Spinal cord (tissue), 10 donors: ENCODE results near the gene ISOC1. TPM values are rescaled to one million over a fixed set of nuclear protein-coding genes. Genes with fewer than 3 reads are reported as not detected.
A peak's percentile ranks its signal among the peaks of the same experiment; 100 is the strongest.

ENCODE experiments used
- DNase-seq, 6 donors: peaks; one replicate each; pipeline versions ENCODE4 v3.0.0 to v3.0.0-alpha.2; 2013 to 2015; ENCODE audit warnings: low spot score in 6 of 6, low read depth in 4 of 6
- H3K27ac ChIP-seq: one replicate; pipeline ENCODE4 v1.5.1; 2013; ENCODE audit warnings: low read depth, low read length, control low read depth
- H3K27me3 ChIP-seq: one replicate; pipeline ENCODE4 v1.6.1; 2013; ENCODE audit warnings: low read length; ENCODE audit not compliant: control insufficient read depth, insufficient read depth
- H3K36me3 ChIP-seq: one replicate; pipeline ENCODE4 v1.6.1; 2013; ENCODE audit warnings: low read length; ENCODE audit not compliant: control insufficient read depth, insufficient read depth
- H3K4me1 ChIP-seq: one replicate; pipeline ENCODE4 v1.6.1; 2013; ENCODE audit warnings: low read length; ENCODE audit not compliant: control insufficient read depth, insufficient read depth
- H3K4me3 ChIP-seq: one replicate; pipeline ENCODE4 v1.5.1; 2013; ENCODE audit warnings: low read depth, low read length, control low read depth
- H3K9me3 ChIP-seq: one replicate; pipeline ENCODE4 v1.6.1; 2013; ENCODE audit warnings: low read length; ENCODE audit not compliant: control insufficient read depth, insufficient read depth
- WGBS: methylation state at CpG from one replicate; pipeline ENCODE4 v1.1.5; 2013; ENCODE audit warnings: missing lambda C conversion rate; ENCODE audit not compliant: insufficient coverage; 5-methylcytosine and 5-hydroxymethylcytosine counted together
- polyA plus RNA-seq, 2 donors: library from polyadenylated mRNA; unstranded; fragments of 120-200 nt; gene quantifications; one replicate each; pipeline ENCODE4 v1.2.1, GENCODE V29; 2013; ENCODE audit not compliant: insufficient read length in 2 of 2
- total RNA-seq, 2 donors: library from RNA; depleted of rRNA in 1 of 2; stranded (reverse); fragments of 120-200 nt in 1 of 2; fragments of >200 nt in 1 of 2; gene quantifications; one replicate each; pipeline versions ENCODE4 v1.2.3 to v1.2.4, GENCODE V29; 2013 to 2014
- donor health status: healthy.

The ISOC1 gene
- total and polyA plus RNA-seq, 4 donors: 17.5 to 55.7 (median 38.4) TPM

DNA sequence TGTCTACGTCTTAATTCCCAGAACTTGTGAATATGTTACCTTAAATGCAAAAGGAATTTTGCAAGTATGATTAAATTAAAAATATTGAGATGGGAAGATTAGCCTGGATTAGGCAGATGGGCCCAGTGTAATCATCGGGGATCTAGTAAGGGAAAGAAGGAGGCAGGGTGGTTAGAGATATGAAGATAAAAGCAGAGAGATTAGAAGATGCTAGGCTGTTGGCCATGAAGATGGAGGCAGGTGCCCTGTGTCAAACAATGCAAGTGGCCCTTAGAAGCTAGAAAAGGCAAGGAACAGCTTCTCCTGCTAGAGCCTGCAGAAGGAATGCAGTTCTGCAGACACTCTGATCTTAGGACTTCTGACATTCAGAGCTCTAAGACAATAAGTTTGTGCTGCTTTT is 28.8 kb upstream of the ISOC1 start:
- WGBS: 97% methylated on average over 2 of the region's 2 CpGs

DNA sequence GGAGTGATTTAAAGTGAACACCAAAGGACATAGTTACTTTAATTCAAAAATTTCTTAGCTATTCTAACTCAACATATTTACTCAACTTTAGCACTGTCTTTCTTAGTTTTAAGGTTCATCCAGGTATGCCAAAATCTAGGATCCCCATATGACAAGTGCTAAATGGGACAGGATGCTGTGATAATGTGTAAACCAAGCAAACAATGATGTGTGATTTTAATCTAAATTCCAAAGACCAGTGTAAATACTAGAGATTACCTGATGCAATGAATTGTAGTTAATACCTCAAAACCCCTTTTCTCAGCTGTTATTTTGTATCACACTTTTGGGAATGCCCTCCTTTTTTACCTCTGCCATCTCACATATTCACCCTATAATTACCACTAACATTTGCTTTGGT is 26.8 kb upstream of the ISOC1 start:
- no peaks in the 10 kb centered on the region for H3K4me1 ChIP-seq
- no peak overlapping the region for H3K4me3 ChIP-seq
- H3K9me3 ChIP-seq: no peaks in the 10 kb centered on the region
- H3K27me3 ChIP-seq: no peaks in the 10 kb centered on the region
- H3K36me3 ChIP-seq: no peaks in the 10 kb centered on the region
- no peak overlapping the region for H3K27ac ChIP-seq
- no peak for DNase-seq

More for the DNA sequence above, 28.8 kb upstream of the ISOC1 start:
- no peak for DNase-seq
- no peaks in the 10 kb centered on the region for H3K27me3 ChIP-seq
- H3K9me3 ChIP-seq: no peaks in the 10 kb centered on the region
- no peak overlapping the region for H3K4me3 ChIP-seq
- H3K27ac ChIP-seq: no peak overlapping the region
- no peaks in the 10 kb centered on the region for H3K4me1 ChIP-seq
- no peaks in the 10 kb centered on the region for H3K36me3 ChIP-seq

DNA sequence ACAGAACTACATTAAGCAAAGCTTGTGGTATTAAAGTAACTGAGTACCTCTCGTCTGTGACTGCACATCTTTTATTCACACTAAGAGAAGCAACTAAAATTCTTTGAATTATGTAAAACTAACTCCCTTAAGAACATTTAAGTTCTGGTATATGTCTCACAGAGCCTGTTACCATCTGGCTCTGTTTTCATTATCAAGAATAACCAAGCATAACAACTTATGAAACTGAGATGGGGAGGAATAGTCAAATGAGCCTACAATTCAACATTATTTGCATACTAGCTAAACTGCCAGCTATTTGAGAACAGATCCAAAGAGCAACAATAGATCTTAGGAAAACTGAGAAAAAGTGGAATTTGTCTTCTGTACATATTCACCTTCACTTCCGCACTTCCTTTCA is 25.3 kb upstream of the ISOC1 start:
- WGBS: no CpG with 5 or more reads among the region's 2 CpGs
- no peak overlapping the region for H3K27ac ChIP-seq
- H3K36me3 ChIP-seq: no peaks in the 10 kb centered on the region
- no peaks in the 10 kb centered on the region for H3K27me3 ChIP-seq
- peak in 2 of 6 donors; percentile 47 to 68 for DNase-seq
- no peaks in the 10 kb centered on the region for H3K4me1 ChIP-seq
- no peaks in the 10 kb centered on the region for H3K9me3 ChIP-seq
- no peak overlapping the region for H3K4me3 ChIP-seq

DNA sequence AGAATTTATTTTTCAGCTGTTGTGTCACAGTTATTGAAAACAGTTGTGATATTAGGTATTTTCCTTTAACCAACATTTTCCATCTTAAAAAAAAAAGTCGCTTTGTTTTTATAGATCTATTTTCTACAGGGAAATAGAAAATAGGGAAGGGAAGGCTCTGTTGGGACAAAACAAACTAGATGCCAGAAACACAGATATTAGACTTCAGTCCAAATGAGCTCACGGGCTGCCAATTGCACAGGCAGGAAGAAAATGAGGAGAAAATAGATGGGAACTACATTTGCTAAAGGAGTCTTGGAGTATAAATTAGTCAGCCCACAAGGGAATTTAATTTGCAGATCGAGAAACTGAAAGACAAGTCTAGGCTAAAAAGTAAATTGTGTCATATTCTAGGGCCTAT is 21.4 kb upstream of the ISOC1 start:
- DNase-seq: peak in 2 of 6 donors; percentile 43 to 56
- Histone ChIP-seq H3K27me3 (no peaks in the 10 kb centered on the region), H3K4me3 (no peak overlapping the region), H3K9me3 (no peaks in the 10 kb centered on the region), H3K27ac (no peak overlapping the region), H3K4me1 (no peaks in the 10 kb centered on the region), H3K36me3 (no peaks in the 10 kb centered on the region)
- 40% methylated on average over 1 of the region's 3 CpGs for WGBS

DNA sequence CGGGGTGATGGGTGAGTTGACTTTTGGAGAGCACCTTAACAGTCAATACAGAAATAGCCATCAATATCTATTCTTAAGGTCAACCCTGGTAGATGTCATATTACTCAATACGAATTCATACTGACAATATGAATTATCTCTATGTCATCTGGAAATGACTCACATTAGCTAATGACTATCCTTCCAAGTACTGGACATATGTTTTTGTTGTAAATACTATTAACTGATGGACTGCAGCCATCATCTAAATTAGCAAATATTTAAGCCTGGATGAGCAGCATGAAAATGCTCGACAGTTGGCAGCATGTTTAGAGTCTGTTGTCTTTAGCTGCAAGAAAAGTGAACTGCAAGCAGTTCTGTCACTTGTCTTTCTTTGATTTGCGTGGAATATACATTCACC is 19.6 kb upstream of the ISOC1 start:
- Histone ChIP-seq H3K4me3 (no peak overlapping the region), H3K27me3 (no peaks in the 10 kb centered on the region), H3K27ac (no peak overlapping the region), H3K9me3 (no peaks in the 10 kb centered on the region), H3K36me3 (no peaks in the 10 kb centered on the region), H3K4me1 (no peaks in the 10 kb centered on the region)
- peak in 1 of 6 donors; percentile 20 for DNase-seq
- no CpG with 5 or more reads among the region's 4 CpGs for WGBS

DNA sequence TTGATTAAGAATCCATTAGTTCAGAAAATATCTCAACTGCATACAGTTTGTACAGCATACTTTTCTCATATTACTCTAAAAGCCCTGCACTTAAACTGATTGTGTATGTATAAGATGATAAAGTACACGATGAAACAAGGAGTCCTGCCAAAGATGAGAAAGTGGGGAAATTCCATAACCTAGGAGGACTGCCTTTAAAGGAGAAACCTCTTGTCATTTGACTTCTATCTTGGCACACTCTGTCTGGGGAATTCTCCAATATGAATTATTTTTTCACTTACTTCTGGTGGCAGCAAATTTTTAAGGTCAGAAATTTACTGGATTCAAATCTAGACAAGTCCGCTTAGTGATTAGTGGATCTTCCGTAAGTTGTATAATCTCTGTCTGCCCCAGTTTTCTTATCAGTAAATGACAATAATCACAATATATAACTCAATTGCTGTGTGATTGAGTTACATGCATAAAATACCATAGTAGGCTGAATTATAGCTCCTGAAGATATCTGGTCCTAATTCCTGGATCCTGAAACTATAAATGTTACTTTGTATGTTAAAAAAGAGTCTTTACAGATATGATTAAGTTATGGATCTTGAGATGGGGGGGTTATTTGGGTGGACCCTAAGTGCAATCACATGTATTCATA is 17.0 kb upstream of the ISOC1 start:
- Histone ChIP-seq H3K4me1 (no peaks in the 10 kb centered on the region), H3K9me3 (no peaks in the 10 kb centered on the region), H3K27me3 (no peaks in the 10 kb centered on the region), H3K4me3 (no peak overlapping the region), H3K36me3 (no peaks in the 10 kb centered on the region), H3K27ac (no peak overlapping the region)
- no peak for DNase-seq
- no CpG with 5 or more reads among the region's 3 CpGs for WGBS

DNA sequence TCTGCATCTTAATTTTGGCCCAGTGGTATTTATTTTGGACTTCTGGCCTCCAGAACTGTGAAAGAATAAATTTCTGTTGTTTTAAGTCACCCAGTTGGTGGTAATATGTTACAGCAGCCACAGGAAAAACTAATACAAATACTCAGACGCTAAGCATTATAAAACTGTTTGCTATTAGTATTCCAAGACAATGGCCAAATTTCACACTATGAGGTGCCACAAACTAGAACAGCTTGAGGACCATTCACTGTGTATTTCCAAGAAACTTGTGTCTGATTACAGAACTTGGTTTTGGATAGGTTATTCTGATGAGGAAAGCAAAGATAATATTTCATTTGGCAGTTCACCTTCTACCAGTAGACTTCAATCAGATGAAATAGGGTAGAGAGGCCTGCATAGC is 16.3 kb upstream of the ISOC1 start:
- Histone ChIP-seq H3K36me3 (no peaks in the 10 kb centered on the region), H3K4me3 (no peak overlapping the region), H3K9me3 (no peaks in the 10 kb centered on the region), H3K27me3 (no peaks in the 10 kb centered on the region), H3K27ac (no peak overlapping the region), H3K4me1 (no peaks in the 10 kb centered on the region)
- WGBS: no CpG with 5 or more reads among the region's 1 CpG
- DNase-seq: peak in 1 of 6 donors; percentile 39

DNA sequence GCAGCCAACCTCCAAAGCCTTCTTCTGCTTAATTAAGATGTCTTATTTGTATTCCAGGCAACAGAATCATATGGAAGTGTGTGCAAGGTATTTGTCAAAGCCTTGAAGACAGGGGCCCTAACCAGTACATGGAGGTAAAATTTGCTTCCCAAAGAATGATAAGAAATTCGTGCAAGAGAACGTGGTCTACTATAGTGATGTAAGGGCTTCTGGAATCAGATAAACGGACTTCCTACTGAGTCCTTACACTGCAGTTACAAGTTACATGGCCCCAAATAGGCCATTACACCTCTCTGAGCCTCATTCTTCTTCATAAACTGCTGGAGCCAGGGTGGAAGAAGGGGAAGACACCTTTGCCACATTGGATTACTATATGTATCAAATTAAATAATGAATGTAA is 15.9 kb upstream of the ISOC1 start:
- H3K4me1 ChIP-seq: no peaks in the 10 kb centered on the region
- no peak overlapping the region for H3K4me3 ChIP-seq
- no peaks in the 10 kb centered on the region for H3K27me3 ChIP-seq
- no peak for DNase-seq
- no peak overlapping the region for H3K27ac ChIP-seq
- H3K36me3 ChIP-seq: no peaks in the 10 kb centered on the region
- no CpG with 5 or more reads among the region's 3 CpGs for WGBS
- no peaks in the 10 kb centered on the region for H3K9me3 ChIP-seq

DNA sequence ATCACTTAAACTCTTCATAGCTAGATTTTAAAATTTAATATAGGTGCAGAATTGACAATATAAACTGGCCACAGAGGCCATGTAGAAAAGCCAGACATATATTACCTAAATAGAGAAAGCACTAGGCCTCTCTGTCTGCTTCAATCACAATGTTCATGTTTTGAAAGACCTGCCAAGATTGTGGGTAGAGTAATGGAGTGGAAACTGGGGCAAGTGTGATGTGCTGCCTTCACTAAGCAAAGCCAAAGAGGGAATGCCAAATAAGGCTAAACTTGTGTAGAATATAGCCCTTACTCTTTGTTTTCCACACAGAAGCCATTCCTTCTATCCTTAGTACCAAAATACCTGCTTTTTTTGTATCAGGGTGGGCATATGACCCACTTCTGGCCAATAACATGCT is 15.1 kb upstream of the ISOC1 start:
- H3K4me3 ChIP-seq: no peak overlapping the region

DNA sequence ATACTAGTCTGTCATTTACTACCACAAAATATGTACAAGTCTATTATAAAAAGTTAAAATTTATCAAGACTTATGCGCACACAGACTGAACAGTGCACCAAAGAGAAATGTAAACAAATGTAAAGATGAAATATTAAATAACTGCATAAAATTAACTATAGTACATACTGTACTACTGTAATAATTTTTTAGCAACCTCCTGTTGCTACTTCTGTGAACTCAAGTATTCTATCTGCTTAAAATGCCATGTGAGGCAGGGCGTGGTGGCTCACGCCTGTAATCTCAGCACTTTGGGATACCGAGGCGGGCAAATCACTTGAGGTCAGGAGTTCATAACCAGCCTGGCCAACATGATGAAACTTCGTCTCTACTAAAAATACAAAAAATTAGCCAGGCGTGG is 13.8 kb upstream of the ISOC1 start:
- Histone ChIP-seq H3K4me1 (no peaks in the 10 kb centered on the region), H3K9me3 (no peaks in the 10 kb centered on the region), H3K4me3 (no peak overlapping the region), H3K27me3 (no peaks in the 10 kb centered on the region), H3K36me3 (no peaks in the 10 kb centered on the region), H3K27ac (no peak overlapping the region)
- 95% methylated on average over 5 of the region's 7 CpGs for WGBS
- no peak for DNase-seq

More for the DNA sequence above, 15.1 kb upstream of the ISOC1 start:
- Histone ChIP-seq H3K36me3 (no peaks in the 10 kb centered on the region), H3K4me1 (no peaks in the 10 kb centered on the region), H3K27me3 (no peaks in the 10 kb centered on the region), H3K27ac (peak overlapping the region; percentile 29), H3K9me3 (no peaks in the 10 kb centered on the region)
- DNase-seq: peak in 1 of 6 donors; percentile 51
